ENCODE data around the gene CCNJL.
A peak's percentile ranks its signal among the peaks of the same experiment; 100 is the strongest.

Gene CCNJL

GRCh38 chr5:160330212-160330611 lies 17.8 kb upstream of the CCNJL start:
- DNase-seq = no peak

- DNase-seq = no peak
Measured at GRCh38 chr5:160327818-160328217, 15.5 kb upstream of the CCNJL start.

GRCh38 chr5:160326981-160327380 lies 14.6 kb upstream of the CCNJL start:
- DNase-seq = no peak

- no peak for DNase-seq
Measured at GRCh38 chr5:160325716-160326115, 13.4 kb upstream of the CCNJL start.

GRCh38 chr5:160324886-160325285 lies 12.5 kb upstream of the CCNJL start:
- no peak for DNase-seq

GRCh38 chr5:160318409-160318808 lies 6.0 kb upstream of the CCNJL start:
- DNase-seq = no peak

- no peak for DNase-seq
Measured at GRCh38 chr5:160317434-160317833, 5.1 kb upstream of the CCNJL start.

GRCh38 chr5:160315968-160316367 lies 3.6 kb upstream of the CCNJL start:
- no peak for DNase-seq

GRCh38 chr5:160312960-160313727 lies 780 bp upstream of the CCNJL start:
- DNase-seq = no peak

GRCh38 chr5:160311491-160312133 lies 752 bp downstream of the CCNJL start:
- DNase-seq = no peak

GRCh38 chr5:160310552-160311295 lies 1.6 kb downstream of the CCNJL start:
- DNase-seq = no peak

GRCh38 chr5:160310140-160310539 lies 2.2 kb downstream of the CCNJL start:
- no peak for DNase-seq

GRCh38 chr5:160306696-160307095 lies 5.7 kb downstream of the CCNJL start:
- no peak for DNase-seq

- no peak for DNase-seq
Measured at GRCh38 chr5:160305319-160305718, 7.0 kb downstream of the CCNJL start.

GRCh38 chr5:160303690-160304089 lies 8.7 kb downstream of the CCNJL start:
- DNase-seq = no peak

- no peak for DNase-seq
Measured at GRCh38 chr5:160298189-160298588, 14.2 kb downstream of the CCNJL start.

- DNase-seq = peak in 1 of 2 donors; percentile 7
Measured at GRCh38 chr5:160297776-160298175, 14.6 kb downstream of the CCNJL start.

- DNase-seq = no peak
Measured at GRCh38 chr5:160297004-160297403, 15.4 kb downstream of the CCNJL start.

- no peak for DNase-seq
Measured at GRCh38 chr5:160296496-160296895, 15.9 kb downstream of the CCNJL start.

- DNase-seq = no peak
Measured at GRCh38 chr5:160293901-160294561, 18.3 kb downstream of the CCNJL start.

- no peak for DNase-seq
Measured at GRCh38 chr5:160293386-160293785, 19.0 kb downstream of the CCNJL start.

GRCh38 chr5:160291467-160291866 lies 20.9 kb downstream of the CCNJL start:
- DNase-seq = no peak

GRCh38 chr5:160290751-160291150 lies 21.6 kb downstream of the CCNJL start:
- DNase-seq = no peak

All from CD4-positive, alpha-beta T cell treated with Interferon alpha-2 for 1 hour (primary cell).